Measurements from ENCODE around the gene KLHDC8B.

- TF ChIP-seq EZH2 (IDR thresholded peaks at IDR 0.05) = no peak
- TF ChIP-seq POLR2AphosphoS5 (IDR thresholded peaks at IDR 0.05; ENCODE audit: borderline replicate concordance, low read depth, low read length) = no peak
- no peak for TF ChIP-seq FOXP2 (optimal IDR thresholded peaks at IDR 0.05; ENCODE audit: control extremely low read depth, extremely low read length, insufficient read depth)
These were observed 31.3 kb upstream of the KLHDC8B start for GRCh38 chr3:49140080-49140479.

All from SK-N-MC (cell line).